Measurements from ENCODE around the gene TRAPPC3.

TRAPPC3 gene

GRCh38 chr1:36128126-36128904 lies 21.0 kb downstream of the TRAPPC3 start:
- no peak for DNase-seq

DNA sequence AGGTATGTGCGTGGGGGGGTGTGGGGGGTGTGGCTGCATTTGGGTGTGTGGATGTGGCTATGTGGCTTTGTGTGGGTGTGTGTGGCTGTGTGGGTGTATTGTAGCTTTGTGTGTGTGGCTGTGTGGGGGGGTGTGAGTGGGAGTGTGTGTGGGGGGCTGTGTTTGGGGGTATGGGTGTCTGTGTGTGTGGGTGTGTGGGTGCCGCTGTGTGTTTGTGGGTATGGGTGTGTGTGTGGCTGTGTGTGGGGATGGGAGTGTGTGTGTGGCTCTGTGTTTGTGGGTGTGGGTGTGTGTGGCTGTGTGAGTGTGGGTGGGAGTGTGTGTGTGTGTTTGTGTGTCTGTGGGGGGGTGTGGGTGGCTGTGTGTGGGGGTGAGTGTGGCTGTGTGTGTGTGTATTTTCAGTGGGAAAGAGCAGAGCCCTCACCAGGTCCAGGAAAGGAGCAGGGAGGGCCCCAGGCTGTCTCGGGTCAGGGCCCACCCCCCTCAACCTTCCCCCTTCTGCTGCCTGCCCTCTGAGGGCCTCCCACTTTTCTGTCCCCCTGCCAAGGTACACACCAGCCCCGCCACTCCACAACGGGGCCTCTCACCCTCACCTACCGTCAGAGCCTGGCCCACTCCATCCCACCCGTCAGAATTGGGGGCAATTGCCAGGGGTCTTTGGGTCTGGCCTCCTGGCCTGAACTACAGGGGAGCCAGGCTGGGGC lies 22.3 kb downstream of the TRAPPC3 start:
- DNase-seq = peak in 1 of 58 donors; percentile 29

DNA sequence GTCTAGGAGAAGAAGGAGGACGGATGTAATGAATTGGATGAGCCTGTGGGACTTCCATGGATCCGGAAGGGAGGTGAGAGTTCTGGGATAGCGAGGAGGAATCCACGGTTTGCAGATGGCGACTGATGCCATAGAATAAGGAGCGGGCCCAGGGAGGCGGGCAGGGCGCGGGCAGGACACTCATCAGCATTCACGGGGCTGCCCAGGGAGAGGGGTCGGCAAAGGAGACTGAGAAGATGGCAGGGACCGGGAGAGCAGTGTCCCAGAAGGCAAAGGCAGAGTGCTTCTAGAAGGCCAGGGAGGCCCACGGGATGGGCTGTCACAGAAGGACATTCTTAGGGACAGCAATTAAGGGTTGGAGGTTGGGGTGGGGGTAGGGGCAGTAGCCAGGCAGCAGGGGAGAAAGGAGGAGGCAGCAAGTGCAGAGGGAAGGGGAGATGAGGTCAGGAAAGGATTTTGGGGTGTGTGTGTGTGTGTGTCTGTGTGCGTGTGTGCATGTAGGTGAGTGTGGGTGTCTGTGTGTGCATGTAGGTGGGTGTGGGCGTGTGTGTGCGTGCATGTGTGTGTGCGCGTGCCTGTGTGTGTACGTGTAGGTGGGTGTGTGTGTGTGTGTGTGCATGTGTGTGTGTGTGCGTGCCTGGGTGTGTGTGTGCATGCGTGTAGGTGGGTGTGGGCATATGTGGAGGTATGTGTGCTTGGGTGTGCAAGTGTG lies 23.1 kb downstream of the TRAPPC3 start:
- no peak for DNase-seq

GRCh38 chr1:36125129-36125991 lies 23.9 kb downstream of the TRAPPC3 start, which contains the start of gene COL8A2:
COL8A2 (minus strand) TSS chr1:36125222; CDS start chr1:36100242, 24,980 bp downstream.
- DNase-seq = peak in 5 of 58 donors; percentile 3 to 14 (median 6)

GRCh38 chr1:36124404-36125128 lies 24.7 kb downstream of the TRAPPC3 start:
- DNase-seq = no peak

- DNase-seq = peak in 16 of 58 donors; percentile 5 to 28 (median 20)
These were observed 25.9 kb downstream of the TRAPPC3 start for GRCh38 chr1:36123356-36123755.

GRCh38 chr1:36122062-36123030 lies 26.9 kb downstream of the TRAPPC3 start:
- DNase-seq = no peak

GRCh38 chr1:36119456-36119855 lies 29.8 kb downstream of the TRAPPC3 start:
- DNase-seq = no peak

DNA sequence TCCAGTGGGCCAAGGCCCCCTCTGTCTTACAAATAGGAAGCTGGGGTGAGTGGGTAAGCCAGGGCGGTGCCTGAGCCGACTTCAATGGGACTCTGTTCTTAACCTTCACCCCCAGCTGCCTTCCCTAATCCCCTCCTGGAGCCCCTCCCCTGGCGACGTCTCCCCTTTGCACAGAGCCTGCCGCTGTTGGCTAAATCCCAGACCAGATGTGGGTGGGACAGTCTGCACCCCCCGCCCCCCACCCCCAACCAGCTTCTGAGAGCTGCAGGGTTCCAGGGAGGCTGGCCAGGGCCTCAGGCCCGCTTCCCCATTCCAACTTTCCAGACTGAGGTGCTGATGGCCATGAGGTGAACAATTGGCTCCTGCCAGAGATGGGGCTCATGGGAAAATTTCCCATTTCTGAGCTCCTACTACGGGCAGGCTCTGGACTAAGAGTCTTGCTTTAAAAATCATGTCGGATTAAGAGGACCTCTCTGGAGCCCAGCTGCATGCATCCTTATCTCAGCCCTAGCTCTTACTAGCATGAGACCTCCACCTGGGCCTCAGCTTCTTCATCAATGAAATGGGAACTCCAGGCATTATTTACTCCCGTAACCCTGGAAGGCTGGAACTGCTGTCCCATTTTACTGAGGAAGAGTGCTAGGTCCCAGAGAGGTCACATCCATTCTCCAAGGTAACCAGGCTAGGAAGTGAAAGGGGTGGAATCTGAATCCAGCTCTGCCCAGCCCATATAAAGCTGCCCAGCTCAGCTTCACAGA lies 30.7 kb downstream of the TRAPPC3 start:
- no peak for DNase-seq

DNA sequence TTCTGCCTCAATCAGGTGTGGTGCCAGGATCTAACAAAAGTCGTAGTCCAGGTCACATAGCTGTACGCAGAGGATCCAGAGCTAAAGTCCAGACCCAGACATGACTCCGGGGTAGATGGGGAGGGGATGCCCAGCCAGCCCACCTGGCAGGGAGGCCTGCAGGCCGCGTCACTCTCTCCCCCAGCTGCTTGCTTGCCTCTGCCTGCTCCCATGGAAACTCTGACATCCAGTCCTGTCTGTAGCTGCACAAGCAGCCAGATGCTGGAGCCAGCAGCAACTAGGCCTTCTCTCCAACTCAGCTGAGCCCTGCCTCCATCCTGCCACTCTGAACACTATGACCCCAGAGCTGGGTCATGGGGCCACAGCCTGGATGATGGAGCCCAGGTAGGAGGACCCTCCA lies 32.4 kb downstream of the TRAPPC3 start:
- DNase-seq = peak in 1 of 58 donors; percentile 15

DNA sequence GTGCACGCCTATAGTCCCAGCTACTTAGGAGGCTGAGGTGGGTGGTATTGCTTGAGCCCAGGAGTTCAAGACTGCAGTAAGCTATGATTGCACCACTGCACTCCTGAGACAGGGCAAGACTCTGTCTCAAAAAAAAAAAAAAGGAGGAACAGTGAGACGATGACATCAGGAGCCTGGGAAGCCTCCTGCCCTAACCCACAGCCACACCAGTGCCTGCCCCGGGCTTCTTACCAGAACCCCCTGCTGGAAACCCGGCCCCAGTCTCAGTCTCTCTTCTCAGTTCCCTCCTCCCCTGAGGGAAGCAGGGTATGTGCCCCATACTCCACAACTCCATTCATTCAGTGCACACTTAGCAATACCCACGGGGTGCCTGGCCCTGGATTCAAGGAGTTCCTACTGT lies 33.4 kb downstream of the TRAPPC3 start:
- no peak for DNase-seq

GRCh38 chr1:36115200-36115669 lies 34.1 kb downstream of the TRAPPC3 start:
- peak in 12 of 58 donors; percentile 9 to 53 (median 24) for DNase-seq

DNA sequence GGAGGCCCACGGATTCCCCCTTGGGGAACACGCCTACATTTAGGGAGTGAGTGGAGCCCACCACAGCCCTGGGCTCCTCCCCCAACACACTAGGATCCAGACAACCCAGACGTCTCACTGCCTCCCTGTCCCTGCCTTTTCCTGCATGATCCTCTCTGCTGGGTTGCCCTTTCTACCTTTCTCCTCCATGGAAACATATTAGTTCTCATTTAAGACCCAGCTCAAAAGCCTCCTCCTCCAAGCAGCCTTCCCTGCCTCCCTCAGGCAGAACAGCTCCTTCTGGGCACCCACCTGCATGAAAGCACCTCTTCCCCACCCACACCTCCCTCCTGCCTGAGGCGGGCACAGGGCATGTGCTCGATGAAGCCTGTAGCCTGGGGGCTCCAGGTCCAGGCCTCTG lies 34.9 kb downstream of the TRAPPC3 start:
- no peak for DNase-seq

GRCh38 chr1:36112823-36113222 lies 36.5 kb downstream of the TRAPPC3 start:
- DNase-seq = no peak

DNA sequence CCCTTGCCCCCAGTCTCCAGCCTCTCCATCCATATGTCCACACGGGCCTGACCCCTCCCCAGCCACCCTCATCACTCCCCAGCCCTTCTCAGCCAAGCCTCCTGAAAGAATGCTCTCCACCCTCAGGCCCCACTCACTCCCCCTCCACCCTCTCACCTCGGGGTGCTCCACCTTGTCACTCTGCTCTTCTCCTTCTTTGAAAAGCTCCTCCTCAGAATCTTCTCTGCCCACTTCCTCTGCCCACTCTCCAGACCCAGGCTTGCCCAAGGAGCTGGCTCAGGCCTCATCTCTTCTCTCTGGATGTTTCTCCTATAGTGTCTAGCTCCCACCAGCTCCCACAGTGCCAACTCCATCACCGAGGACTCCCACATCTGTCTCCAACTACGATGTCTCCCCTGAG lies 38.1 kb downstream of the TRAPPC3 start:
- no peak for DNase-seq

DNA sequence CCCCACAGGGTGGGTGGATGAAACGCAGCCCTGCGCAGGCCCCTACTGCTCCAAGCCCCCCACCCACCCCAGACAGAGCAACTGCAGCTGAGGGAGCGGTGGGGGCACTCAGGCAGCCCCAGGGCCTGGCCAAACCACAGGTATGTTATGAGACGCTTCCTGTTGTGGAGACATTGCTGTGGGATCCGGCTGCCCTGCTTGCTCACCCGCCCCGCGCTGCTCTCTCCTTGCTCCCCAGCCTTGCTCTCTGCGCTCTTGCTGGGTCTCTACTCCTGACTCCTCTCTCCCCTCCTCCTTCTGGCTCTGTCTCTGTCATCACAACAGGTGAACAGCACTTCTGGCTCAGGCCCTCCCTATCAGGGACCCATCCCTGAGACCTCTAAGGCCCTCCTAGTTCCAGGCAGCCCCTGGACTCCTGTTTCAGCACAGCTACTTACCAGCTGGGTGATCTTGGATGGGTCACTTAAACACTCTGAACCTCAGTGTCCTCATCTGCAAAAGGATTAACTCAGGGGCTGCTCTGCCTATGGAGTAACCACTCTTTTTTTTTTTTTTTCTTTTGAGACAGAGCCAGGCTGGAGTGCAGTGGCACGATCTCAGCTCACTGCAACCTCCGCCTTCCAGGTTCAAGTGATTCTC lies 40.1 kb downstream of the TRAPPC3 start:
- DNase-seq = no peak

DNA sequence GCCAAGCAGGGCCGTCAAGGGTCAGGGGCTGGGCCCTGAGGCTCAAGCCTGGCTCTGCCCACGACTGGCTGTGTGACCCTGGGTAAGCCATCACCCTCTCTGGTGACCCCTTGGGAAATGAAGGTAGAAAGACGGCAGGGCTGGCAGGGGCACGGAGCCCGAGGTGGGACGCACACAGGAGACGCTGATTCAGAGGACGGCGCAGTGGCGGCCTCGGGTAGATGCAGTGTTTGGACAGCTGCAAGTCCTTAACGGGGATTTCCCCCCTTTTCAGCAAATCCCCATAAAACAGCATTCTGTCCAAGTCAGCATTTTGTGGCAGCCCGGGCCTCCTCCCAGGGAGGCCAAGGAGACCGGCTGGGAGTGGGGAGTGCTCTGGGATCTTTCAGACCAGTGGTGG lies 41.0 kb downstream of the TRAPPC3 start:
- DNase-seq = no peak

DNA sequence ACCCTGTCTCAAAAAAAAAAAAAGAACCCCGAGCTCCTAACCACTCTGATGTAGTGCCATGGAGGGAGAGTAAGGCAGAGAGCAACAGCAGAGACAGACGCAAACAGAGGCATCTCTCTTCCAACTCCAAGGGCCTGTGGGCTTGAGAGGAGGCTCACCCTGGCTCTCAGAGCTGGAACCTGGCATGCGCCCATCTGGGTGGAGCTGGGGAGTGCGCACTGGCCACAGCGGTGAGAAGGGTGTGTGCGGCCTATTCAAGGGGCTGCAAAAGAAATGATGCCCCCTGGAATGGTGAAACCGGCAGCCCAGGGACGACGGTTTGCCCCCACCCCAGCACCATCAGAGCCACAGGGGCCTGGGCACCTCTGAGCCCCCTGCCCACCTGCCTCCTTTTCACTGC lies 41.9 kb downstream of the TRAPPC3 start:
- DNase-seq = no peak
